Lung (tissue), 12 donors: ENCODE measurements around the gene EPHB1. TPM values are rescaled to one million over a fixed set of nuclear protein-coding genes. Genes with fewer than 3 reads are reported as not detected.

Source experiments
- ATAC-seq: fragments of 200-7000 bp; cut with Tn5 transposase; one replicate; pipeline ENCODE4 v1.9.1; 2020; ENCODE audit warnings: moderate number of reproducible peaks; ENCODE audit not compliant: insufficient read depth, low FRiP score
- DNase-seq, 3 donors: peaks; one replicate each; pipeline ENCODE4 v3.0.0-alpha.2; 2013 to 2017
- H3K27ac ChIP-seq, 2 donors: one replicate each; pipeline ENCODE4 v1.5.1; 2013; ENCODE audit warnings: mild to moderate bottlenecking in 2 of 2, moderate library complexity in 2 of 2, control low read depth in 1 of 2, inconsistent platforms in 1 of 2, low read depth in 1 of 2, low read length in 1 of 2
- H3K27me3 ChIP-seq, 3 donors: one replicate each; pipeline ENCODE4 v1.5.1; 2013; ENCODE audit warnings: low read length in 2 of 3; ENCODE audit not compliant: control insufficient read depth in 3 of 3, insufficient read depth in 3 of 3
- H3K36me3 ChIP-seq, 4 donors: one replicate each; pipeline ENCODE4 v1.5.1; 2013; ENCODE audit warnings: low read length in 4 of 4, mild to moderate bottlenecking in 1 of 4, moderate library complexity in 1 of 4; ENCODE audit not compliant: control insufficient read depth in 4 of 4, insufficient read depth in 4 of 4
- H3K4me1 ChIP-seq, 5 donors: one replicate each; pipeline ENCODE4 v1.5.1; 2013; ENCODE audit warnings: low read length in 5 of 5, mild to moderate bottlenecking in 2 of 5, moderate library complexity in 1 of 5; ENCODE audit not compliant: control insufficient read depth in 5 of 5, insufficient read depth in 5 of 5
- H3K4me3 ChIP-seq: one replicate; pipeline ENCODE4 v1.5.1; 2013; ENCODE audit warnings: mild to moderate bottlenecking, control low read depth, moderate library complexity
- H3K9ac ChIP-seq, 2 donors: one replicate each; pipeline ENCODE4 v1.5.1; 2013; ENCODE audit warnings: low read length in 2 of 2, control low read depth in 1 of 2; ENCODE audit not compliant: insufficient read depth in 1 of 2
- H3K9me3 ChIP-seq, 4 donors: one replicate each; pipeline ENCODE4 v1.5.1; 2013; ENCODE audit warnings: low read length in 3 of 4, mild to moderate bottlenecking in 1 of 4, moderate library complexity in 1 of 4; ENCODE audit not compliant: control insufficient read depth in 4 of 4, insufficient read depth in 3 of 4
- WGBS, 2 donors: extraction: QIAGEN DNeasy Blood & Tissue Kit; methylation state at CpG; one replicate each; pipeline ENCODE4 v1.1.7; 2013; 5-methylcytosine and 5-hydroxymethylcytosine counted together
- polyA plus RNA-seq, 2 donors: library from polyadenylated mRNA; stranded (reverse); fragments of 200-250 nt; gene quantifications; one replicate each; pipeline ENCODE4 v1.2.1, GENCODE V29; 2013
- total RNA-seq, 2 donors: library from RNA; depleted of rRNA in 1 of 2; stranded (reverse); fragments of >200 nt in 1 of 2; gene quantifications; one replicate each; pipeline ENCODE4 v1.2.1, GENCODE V29; 2014 to 2021
- TF ChIP-seq, protein P1 (sequence below): IDR thresholded peaks from 2 replicates; pipeline ENCODE4 v1.5.1; 2012; ENCODE audit warnings: mild to moderate bottlenecking; ENCODE audit errors: control extremely low read depth, extremely low read depth
- donor health status: control.
- donor health status: control.
- donor health status: Bipolar disorder and iron deficiency.
- donor health status: healthy.
- donor health status: DM: yes; HTN: yes; CAD: no.

Gene EPHB1
- total and polyA plus RNA-seq, 4 donors, result 0.30 to 6.3 (median 2.1) TPM

DNA sequence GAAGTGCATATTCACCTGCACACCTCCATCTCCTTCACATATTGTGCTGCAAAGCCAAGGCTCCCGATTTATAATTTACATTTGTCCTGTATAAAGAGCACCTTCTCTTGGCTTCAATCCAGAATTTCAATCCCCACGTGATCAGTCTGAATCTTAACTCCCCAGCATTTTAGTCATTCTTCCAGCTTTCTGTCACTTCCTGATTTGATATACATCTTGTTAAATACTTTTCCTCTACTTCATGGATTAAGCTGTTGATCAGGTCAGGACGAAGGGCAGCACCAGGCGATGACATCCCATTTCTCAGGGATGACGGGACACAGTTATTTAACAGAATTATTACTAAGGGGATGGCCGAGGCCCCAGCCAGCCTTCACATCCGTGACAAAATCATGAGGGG is 212.5 kb downstream of the EPHB1 start:
- WGBS, 2 donors, result 64 to 86% methylated on average over 7 of the region's 7 CpGs
- Histone ChIP-seq H3K4me3 (no peak overlapping the region), H3K9me3 (no peaks in the 10 kb centered on the region), H3K36me3 (no peaks in the 10 kb centered on the region), H3K27me3 (no peaks in the 10 kb centered on the region), H3K4me1 (no peaks in the 10 kb centered on the region), H3K9ac (no peak overlapping the region), H3K27ac (no peak overlapping the region)
- ATAC-seq (no peak), DNase-seq (peak in 1 of 3 donors; percentile 3)
- TF ChIP-seq, protein P1, sequence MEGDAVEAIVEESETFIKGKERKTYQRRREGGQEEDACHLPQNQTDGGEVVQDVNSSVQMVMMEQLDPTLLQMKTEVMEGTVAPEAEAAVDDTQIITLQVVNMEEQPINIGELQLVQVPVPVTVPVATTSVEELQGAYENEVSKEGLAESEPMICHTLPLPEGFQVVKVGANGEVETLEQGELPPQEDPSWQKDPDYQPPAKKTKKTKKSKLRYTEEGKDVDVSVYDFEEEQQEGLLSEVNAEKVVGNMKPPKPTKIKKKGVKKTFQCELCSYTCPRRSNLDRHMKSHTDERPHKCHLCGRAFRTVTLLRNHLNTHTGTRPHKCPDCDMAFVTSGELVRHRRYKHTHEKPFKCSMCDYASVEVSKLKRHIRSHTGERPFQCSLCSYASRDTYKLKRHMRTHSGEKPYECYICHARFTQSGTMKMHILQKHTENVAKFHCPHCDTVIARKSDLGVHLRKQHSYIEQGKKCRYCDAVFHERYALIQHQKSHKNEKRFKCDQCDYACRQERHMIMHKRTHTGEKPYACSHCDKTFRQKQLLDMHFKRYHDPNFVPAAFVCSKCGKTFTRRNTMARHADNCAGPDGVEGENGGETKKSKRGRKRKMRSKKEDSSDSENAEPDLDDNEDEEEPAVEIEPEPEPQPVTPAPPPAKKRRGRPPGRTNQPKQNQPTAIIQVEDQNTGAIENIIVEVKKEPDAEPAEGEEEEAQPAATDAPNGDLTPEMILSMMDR, result no peak

DNA sequence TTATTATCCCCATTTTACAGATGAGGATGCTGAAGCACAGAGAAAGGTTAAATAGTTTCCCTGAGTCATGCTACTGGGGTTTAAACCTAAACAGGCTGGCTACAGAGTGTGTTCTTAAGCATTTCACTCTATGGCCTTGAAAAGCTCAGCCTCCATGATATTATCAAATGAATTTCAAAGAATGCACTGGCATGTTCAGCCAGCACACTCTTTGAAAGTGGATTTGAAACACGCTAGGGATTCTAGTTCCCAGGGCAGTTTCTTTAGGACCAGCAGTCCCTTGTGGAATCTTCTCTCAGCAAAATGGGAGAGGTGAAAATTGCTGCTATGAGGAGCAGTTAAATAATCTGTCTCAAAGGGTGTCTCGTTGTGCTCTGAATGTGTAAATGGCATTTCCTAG is 213.3 kb downstream of the EPHB1 start:
- Histone ChIP-seq H3K27me3 (no peaks in the 10 kb centered on the region), H3K9ac (no peak overlapping the region), H3K27ac (no peak overlapping the region), H3K4me3 (no peak overlapping the region), H3K36me3 (no peaks in the 10 kb centered on the region), H3K4me1 (no peaks in the 10 kb centered on the region), H3K9me3 (peaks cover 0 to 1% (median 0%) of the 10 kb centered on the region in 4 donors)
- TF ChIP-seq, protein P1, result no peak
- 84 to 92% methylated on average over 2 of the region's 2 CpGs for WGBS, 2 donors
- ATAC-seq, result no peak
- DNase-seq, result no peak

DNA sequence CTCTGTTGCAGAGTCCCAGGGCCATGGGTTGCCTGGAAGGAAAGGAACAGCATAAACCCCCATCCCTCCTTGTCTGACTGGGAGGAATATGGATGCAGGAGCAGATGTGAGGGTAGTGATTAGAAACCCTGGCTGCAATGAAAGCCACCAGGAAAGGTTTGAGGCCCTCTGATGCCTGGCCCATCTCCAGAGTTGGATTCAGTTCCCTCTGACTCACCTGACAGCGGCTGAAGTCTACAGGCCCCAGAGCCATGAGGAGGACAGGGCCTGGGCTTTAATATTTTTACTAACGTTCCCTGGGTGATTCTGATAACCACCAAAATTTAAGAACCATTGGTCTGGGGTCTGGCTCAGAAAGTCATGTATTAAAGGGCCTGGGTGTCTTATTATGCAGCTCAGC is 214.0 kb downstream of the EPHB1 start:
- no peak for DNase-seq

More for the DNA sequence above, 214.0 kb downstream of the EPHB1 start:
- WGBS, 2 donors, result 87 to 92% methylated on average over 2 of the region's 2 CpGs
- Histone ChIP-seq H3K9me3 (peaks cover 0 to 2% (median 0%) of the 10 kb centered on the region in 4 donors), H3K4me3 (no peak overlapping the region), H3K27me3 (no peaks in the 10 kb centered on the region), H3K36me3 (no peaks in the 10 kb centered on the region), H3K4me1 (no peaks in the 10 kb centered on the region), H3K9ac (no peak overlapping the region), H3K27ac (no peak overlapping the region)
- no peak for ATAC-seq
- TF ChIP-seq, protein P1, result no peak
